Thyroid gland (tissue), 4 donors: Measurements from ENCODE around the gene PLCH1. TPM values are rescaled to one million over a fixed set of nuclear protein-coding genes. Genes with fewer than 3 reads are reported as not detected.

Source experiments
- DNase-seq, 2 donors: peaks; one replicate each; pipeline ENCODE4 v3.0.0-alpha.2; 2019
- H3K27ac ChIP-seq, 3 donors: fragments of 200-600 bp; sonication (generic); 1 replicate in 2 of 3; 2 replicates in 1 of 3; pipeline ENCODE4 v1.5.1; 2016 to 2019; ENCODE audit warnings: mild to moderate bottlenecking in 1 of 3, moderate library complexity in 1 of 3
- H3K27me3 ChIP-seq: fragments of 200-600 bp; sonication (generic); one replicate; pipeline ENCODE4 v1.5.1; 2019
- H3K36me3 ChIP-seq, 2 donors: fragments of 200-600 bp; sonication (generic); one replicate each; pipeline ENCODE4 v1.5.1; 2016 to 2019
- H3K4me1 ChIP-seq, 2 donors: fragments of 200-600 bp; sonication (generic); one replicate each; pipeline ENCODE4 v1.5.1; 2017 to 2019
- H3K4me3 ChIP-seq, 3 donors: fragments of 200-600 bp; sonication (generic); replicated peaks in 1 of 3; 1 replicate in 2 of 3; 2 replicates in 1 of 3; pipeline ENCODE4 v1.5.1; 2016; ENCODE audit warnings: mild to moderate bottlenecking in 1 of 3
- H3K9me3 ChIP-seq: fragments of 200-600 bp; sonication (generic); one replicate; pipeline ENCODE4 v1.5.1; 2017
- CTCF ChIP-seq, 6 experiments: fragments of 200-600 bp in 3 of 6; fragments of 450-650 bp in 3 of 6; sonication (generic) in 3 of 6; IDR thresholded peaks; one replicate each; pipeline ENCODE4 v1.5.1; 2016 to 2019; ENCODE audit warnings: antibody characterized with exemption in 6 of 6, mild to moderate bottlenecking in 2 of 6, inconsistent platforms in 1 of 6, moderate library complexity in 1 of 6
- POLR2A ChIP-seq, 2 donors: fragments of 450-650 bp; IDR thresholded peaks; one replicate each; pipeline ENCODE4 v1.6.1; 2017; ENCODE audit warnings: antibody characterized with exemption in 2 of 2, mild to moderate bottlenecking in 2 of 2, moderate library complexity in 1 of 2
- WGBS, 2 donors: methylation state at CpG; one replicate each; pipeline ENCODE4 v1.1.5; 2017; 5-methylcytosine and 5-hydroxymethylcytosine counted together
- intact Hi-C: fragments of 100-400 bp; cut with DNase I; formaldehyde crosslinking; loops from one replicate; pipeline ENCODE4 v1.15.1; 2023
- total RNA-seq, 4 donors: library from RNA; depleted of rRNA; stranded (reverse); fragments of >200 nt; gene quantifications; one replicate each; pipeline ENCODE4 v1.2.3, GENCODE V29; 2016

PLCH1 gene
- total RNA-seq, 4 donors from 2014 or later: 4.3 to 20.6 (median 14.1) TPM

DNA sequence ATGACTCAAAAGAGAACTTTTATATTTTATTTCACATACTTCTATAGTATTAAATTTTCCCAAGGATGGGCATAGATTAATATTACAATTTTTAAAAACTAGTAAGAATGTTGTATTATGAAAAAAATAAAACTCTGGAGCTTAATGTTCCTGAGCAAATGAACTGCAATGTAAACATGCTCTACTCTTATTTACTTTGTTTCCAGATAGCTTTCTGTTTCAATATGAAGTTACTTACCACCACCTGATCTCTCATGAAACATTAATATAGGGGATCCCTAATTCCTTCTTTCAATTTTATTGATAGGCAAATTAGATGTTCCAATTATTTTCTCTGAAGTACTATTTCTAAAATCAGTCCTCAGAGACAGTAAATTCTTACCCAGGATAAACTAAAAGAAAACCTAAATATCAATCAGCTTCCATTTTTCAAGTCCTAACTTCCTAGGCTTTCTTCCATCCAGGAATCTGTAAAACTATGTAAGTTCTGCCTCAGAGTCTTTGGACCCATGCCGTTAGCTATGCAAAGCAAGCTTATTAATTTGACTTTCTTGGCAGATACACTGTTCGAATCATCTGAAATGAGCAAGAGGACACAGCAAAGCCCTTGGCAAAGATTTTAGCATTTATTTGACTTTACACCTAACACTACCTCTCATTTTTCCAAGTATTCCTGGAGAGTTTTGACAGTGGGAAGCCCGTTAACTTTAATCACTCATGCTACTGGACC, 93.2 kb downstream of the PLCH1 start:
- intact Hi-C loops: no loop called here
- TF ChIP-seq POLR2A (IDR thresholded peaks at IDR 0.05): no peak
- no peak for TF ChIP-seq CTCF (IDR thresholded peaks at IDR 0.05)
- H3K4me1 ChIP-seq: peaks cover 0 to 7% of the 10 kb centered on the region in 2 donors
- no peak for DNase-seq
- H3K27ac ChIP-seq: no peak overlapping the region
- H3K27me3 ChIP-seq: no peaks in the 10 kb centered on the region
- no peak overlapping the region for H3K4me3 ChIP-seq
- H3K9me3 ChIP-seq: no peaks in the 10 kb centered on the region
- WGBS, 2 donors: 71 to 78% methylated on average over 3 of the region's 3 CpGs
- H3K36me3 ChIP-seq: no peaks in the 10 kb centered on the region

- intact Hi-C loops: no loop called here
- H3K9me3 ChIP-seq: no peaks in the 10 kb centered on the region
- no peaks in the 10 kb centered on the region for H3K27me3 ChIP-seq
- H3K36me3 ChIP-seq: no peaks in the 10 kb centered on the region
- H3K4me3 ChIP-seq: no peak overlapping the region
- no peak for DNase-seq
- peaks cover 0 to 7% of the 10 kb centered on the region in 2 donors for H3K4me1 ChIP-seq
- 88 to 94% methylated on average over 6 of the region's 6 CpGs for WGBS, 2 donors
- no peak for TF ChIP-seq POLR2A (IDR thresholded peaks at IDR 0.05)
- no peak for TF ChIP-seq CTCF (IDR thresholded peaks at IDR 0.05)
- H3K27ac ChIP-seq: no peak overlapping the region
Observed at GRCh38 chr3:155648013-155648591, 96.8 kb downstream of the PLCH1 start.

DNA sequence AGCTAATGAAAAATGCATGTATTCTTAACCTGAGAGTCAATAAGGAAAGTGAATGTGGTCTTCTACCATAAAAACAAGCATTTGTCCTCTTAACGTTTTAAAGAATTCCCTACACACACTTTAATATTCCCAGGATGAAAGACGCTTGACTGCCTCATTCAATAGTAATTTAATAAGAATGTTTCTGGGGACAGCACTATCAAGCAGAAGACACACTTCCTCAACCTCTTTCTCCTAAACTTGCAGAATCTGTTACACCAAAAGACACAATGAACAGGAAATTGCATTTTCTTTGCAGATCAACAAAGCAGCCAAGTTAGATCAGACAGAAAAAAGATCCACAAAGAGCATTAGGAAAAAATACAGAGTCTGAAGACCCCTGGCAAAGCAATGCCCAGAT, 97.7 kb downstream of the PLCH1 start:
- Histone ChIP-seq H3K4me3 (no peak overlapping the region), H3K9me3 (no peaks in the 10 kb centered on the region), H3K27me3 (no peaks in the 10 kb centered on the region), H3K27ac (no peak overlapping the region), H3K36me3 (no peaks in the 10 kb centered on the region), H3K4me1 (peaks cover 0 to 7% of the 10 kb centered on the region in 2 donors)
- 57 to 64% methylated on average over 2 of the region's 2 CpGs for WGBS, 2 donors
- intact Hi-C loops: no loop called here
- no peak for DNase-seq
- TF ChIP-seq POLR2A (IDR thresholded peaks at IDR 0.05) (no peak), CTCF (IDR thresholded peaks at IDR 0.05) (no peak)

DNA sequence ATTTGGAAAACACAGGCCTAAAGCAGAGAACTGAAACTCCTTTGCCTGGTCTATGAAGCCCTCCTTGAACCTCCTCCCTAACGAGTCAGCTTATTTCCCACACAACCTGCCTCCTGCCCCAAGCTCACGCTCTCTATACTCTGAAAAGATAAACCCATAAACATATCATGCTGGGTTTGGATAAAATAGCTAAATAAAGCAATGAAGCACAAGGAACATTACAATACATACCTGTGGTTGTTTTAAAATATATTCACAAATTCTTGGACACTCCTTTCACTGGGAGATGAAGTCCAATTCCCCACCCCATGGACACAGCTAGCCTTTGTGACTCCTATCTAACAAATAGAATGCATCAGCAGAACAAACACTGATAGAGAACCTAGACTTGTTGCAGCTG, 98.2 kb downstream of the PLCH1 start:
- 91 to 94% methylated on average over 2 of the region's 2 CpGs for WGBS, 2 donors

More for the DNA sequence above, 98.2 kb downstream of the PLCH1 start:
- H3K4me3 ChIP-seq: no peak overlapping the region
- H3K27ac ChIP-seq: no peak overlapping the region
- peaks cover 0 to 2% of the 10 kb centered on the region in 2 donors for H3K4me1 ChIP-seq
- no peaks in the 10 kb centered on the region for H3K36me3 ChIP-seq
- TF ChIP-seq POLR2A (IDR thresholded peaks at IDR 0.05) (no peak), CTCF (IDR thresholded peaks at IDR 0.05) (no peak)
- H3K9me3 ChIP-seq: no peaks in the 10 kb centered on the region
- intact Hi-C loops: no loop called here
- no peaks in the 10 kb centered on the region for H3K27me3 ChIP-seq
- DNase-seq: no peak
